Nephron (organoid): Measurements from ENCODE around the gene TRIM2.
A peak's percentile ranks its signal among the peaks of the same experiment; 100 is the strongest.

ENCODE experiments used
- H3K27ac Mint-ChIP-seq, 3 experiments: 2 replicates each; pipeline ENCODE4 v1.8.0; 2020; ENCODE audit warnings: mixed read lengths in 3 of 3, mild to moderate bottlenecking in 2 of 3, moderate library complexity in 1 of 3
- H3K27me3 Mint-ChIP-seq: 2 replicates; pipeline ENCODE4 v1.8.0; 2021; ENCODE audit warnings: low read depth, mild to moderate bottlenecking, moderate library complexity, mixed read lengths
- H3K36me3 Mint-ChIP-seq: 2 replicates; pipeline ENCODE4 v1.8.0; 2020; ENCODE audit warnings: low read depth, mixed read lengths
- H3K4me1 Mint-ChIP-seq: 2 replicates; pipeline ENCODE4 v1.8.0; 2020; ENCODE audit warnings: mixed read lengths
- H3K4me3 Mint-ChIP-seq, 3 experiments: 2 replicates each; pipeline ENCODE4 v1.8.0; 2020; ENCODE audit warnings: mild to moderate bottlenecking in 3 of 3, mixed read lengths in 3 of 3, moderate library complexity in 2 of 3
- H3K9me3 Mint-ChIP-seq: 2 replicates; pipeline ENCODE4 v1.8.0; 2020; ENCODE audit warnings: mixed read lengths
- CTCF ChIP-seq, 3 experiments: fragments of 200-600 bp; sonication (generic); IDR thresholded peaks; one replicate each; pipeline ENCODE4 v1.5.0; 2021; ENCODE audit warnings: antibody characterized with exemption in 3 of 3; ENCODE audit not compliant: unreplicated experiment in 3 of 3

Gene TRIM2

GRCh38 chr4:153248641-153249198 lies 44.5 kb downstream of the TRIM2 start:
- H3K9me3 Mint-ChIP-seq, result no peaks in the 10 kb centered on the region
- H3K36me3 Mint-ChIP-seq, result peaks cover 16% of the 10 kb centered on the region
- H3K4me1 Mint-ChIP-seq, result peaks cover 27% of the 10 kb centered on the region
- H3K27me3 Mint-ChIP-seq, result peaks cover 4% of the 10 kb centered on the region
- H3K4me3 Mint-ChIP-seq, result peak overlapping the region; percentile 90 to 93 (median 92)
- TF ChIP-seq CTCF (IDR thresholded peaks at IDR 0.05; ENCODE audit: unreplicated experiment in 3 of 3), result no peak
- peak overlapping the region; percentile 93 to 97 (median 94) for H3K27ac Mint-ChIP-seq

DNA sequence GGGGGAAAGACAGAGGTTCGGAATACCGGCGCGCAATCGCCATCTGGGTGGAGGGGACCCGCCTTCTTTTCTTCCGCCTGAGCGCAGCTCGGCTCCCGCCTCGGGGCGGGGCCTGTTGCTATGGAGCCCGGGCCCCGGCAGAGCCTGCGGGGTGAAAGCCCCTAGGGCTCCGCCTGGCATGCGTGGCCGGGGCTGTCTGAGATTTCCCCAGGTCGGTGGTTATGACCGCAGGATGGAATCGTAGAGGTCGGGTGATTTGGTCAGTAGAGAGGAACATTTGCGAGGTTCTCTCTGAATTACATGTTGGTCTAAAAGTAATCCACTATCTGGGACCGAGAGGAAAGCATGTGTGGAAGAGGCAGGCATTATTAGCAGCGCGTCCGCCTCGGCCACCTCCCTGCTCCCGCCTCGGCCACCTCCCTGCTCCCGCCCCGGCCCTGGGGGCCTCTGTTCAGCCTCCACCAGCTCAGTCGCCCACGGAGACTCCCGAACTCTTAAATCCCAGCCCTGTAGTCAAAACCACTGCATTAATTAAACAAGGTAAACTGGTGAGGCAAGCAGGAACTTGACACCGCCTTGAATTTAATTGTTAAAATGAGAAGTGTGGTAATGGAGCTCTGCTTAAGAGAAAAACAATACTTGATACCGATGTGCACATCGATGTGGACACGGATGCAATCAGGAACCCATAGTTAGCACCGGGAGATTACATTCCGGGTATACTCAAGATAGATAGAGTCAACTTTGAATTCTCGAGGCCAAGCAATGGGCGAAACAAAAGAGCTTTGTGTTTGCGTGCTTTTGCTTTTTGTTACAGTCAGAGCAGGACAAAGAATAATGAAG lies 45.2 kb downstream of the TRIM2 start:
- Mint-ChIP-seq H3K4me1 (peaks cover 27% of the 10 kb centered on the region), H3K4me3 (peak overlapping the region; percentile 90 to 93 (median 92)), H3K27ac (peak overlapping the region; percentile 93 to 97 (median 94)), H3K27me3 (peaks cover under 1% of the 10 kb centered on the region), H3K36me3 (peaks cover 16% of the 10 kb centered on the region), H3K9me3 (no peaks in the 10 kb centered on the region)
- no peak for TF ChIP-seq CTCF (IDR thresholded peaks at IDR 0.05; ENCODE audit: unreplicated experiment in 3 of 3)

DNA sequence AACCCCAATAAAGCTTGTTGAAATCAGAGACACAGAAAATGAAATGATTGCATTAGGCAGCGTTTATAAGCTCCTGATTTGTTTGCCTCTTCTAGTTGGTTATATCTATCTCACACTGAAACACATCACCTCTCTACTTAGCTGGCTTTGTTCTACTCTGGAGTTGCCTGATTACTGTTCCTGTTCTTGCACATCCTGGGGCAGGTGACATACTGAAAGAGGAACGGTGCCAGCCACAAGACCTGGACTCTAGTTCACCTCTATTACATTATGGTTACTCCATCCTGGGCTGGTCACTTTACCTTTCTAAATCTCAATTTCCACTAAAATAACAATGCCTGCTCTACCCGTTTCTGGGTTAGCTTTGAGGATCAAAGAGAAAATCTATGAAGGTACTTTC lies 47.9 kb downstream of the TRIM2 start:
- H3K36me3 Mint-ChIP-seq, result peaks cover 5% of the 10 kb centered on the region
- peak overlapping the region in 2 of 3 experiments; percentile 37 to 97 for H3K27ac Mint-ChIP-seq
- H3K9me3 Mint-ChIP-seq, result no peaks in the 10 kb centered on the region
- H3K27me3 Mint-ChIP-seq, result no peaks in the 10 kb centered on the region
- peaks cover 30% of the 10 kb centered on the region for H3K4me1 Mint-ChIP-seq
- H3K4me3 Mint-ChIP-seq, result peak overlapping the region in 1 of 3 experiments; percentile 0
- no peak for TF ChIP-seq CTCF (IDR thresholded peaks at IDR 0.05; ENCODE audit: unreplicated experiment in 3 of 3)

GRCh38 chr4:153255233-153255632 lies 51.0 kb downstream of the TRIM2 start:
- Mint-ChIP-seq H3K36me3 (peaks cover 5% of the 10 kb centered on the region), H3K4me3 (no peak overlapping the region), H3K27me3 (no peaks in the 10 kb centered on the region), H3K4me1 (peaks cover 21% of the 10 kb centered on the region), H3K27ac (no peak overlapping the region), H3K9me3 (no peaks in the 10 kb centered on the region)
- TF ChIP-seq CTCF (IDR thresholded peaks at IDR 0.05; ENCODE audit: unreplicated experiment in 3 of 3), result no peak

GRCh38 chr4:153257151-153257620 lies 52.9 kb downstream of the TRIM2 start:
- Mint-ChIP-seq H3K9me3 (peaks cover 3% of the 10 kb centered on the region), H3K4me1 (peaks cover 16% of the 10 kb centered on the region), H3K36me3 (peaks cover 16% of the 10 kb centered on the region), H3K4me3 (no peak overlapping the region), H3K27ac (no peak overlapping the region), H3K27me3 (no peaks in the 10 kb centered on the region)
- TF ChIP-seq CTCF (IDR thresholded peaks at IDR 0.05; ENCODE audit: unreplicated experiment in 3 of 3), result no peak
